ENCODE data around the gene LIN37.
"Not testable (repeated sequence)": the region's sequence is repeated elsewhere in the genome, so short reads cannot be mapped to it uniquely, and the experiment has no call there.

The LIN37 gene

DNA sequence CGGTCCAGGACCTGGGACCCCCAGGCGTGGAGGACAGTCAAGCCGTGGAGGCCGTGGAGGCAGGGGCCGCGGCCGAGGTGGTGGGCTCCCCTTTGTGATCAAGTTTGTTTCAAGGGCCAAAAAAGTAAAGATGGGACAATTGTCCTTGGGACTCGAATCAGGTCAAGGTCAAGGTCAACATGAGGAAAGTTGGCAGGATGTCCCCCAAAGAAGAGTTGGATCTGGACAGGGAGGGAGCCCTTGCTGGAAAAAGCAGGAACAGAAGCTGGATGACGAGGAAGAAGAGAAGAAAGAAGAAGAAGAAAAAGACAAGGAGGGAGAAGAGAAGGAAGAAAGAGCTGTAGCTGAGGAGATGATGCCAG is 28.2 kb upstream of the LIN37 start:
- DNase-seq: no peak

GRCh38 chr19:35720648-35721047 is 27.7 kb upstream of the LIN37 start:
- no peak for DNase-seq

- DNase-seq: no peak
Observed at GRCh38 chr19:35721374-35721773, 27.0 kb upstream of the LIN37 start.

- DNase-seq: no peak
Observed at GRCh38 chr19:35722461-35722860, 25.9 kb upstream of the LIN37 start.

DNA sequence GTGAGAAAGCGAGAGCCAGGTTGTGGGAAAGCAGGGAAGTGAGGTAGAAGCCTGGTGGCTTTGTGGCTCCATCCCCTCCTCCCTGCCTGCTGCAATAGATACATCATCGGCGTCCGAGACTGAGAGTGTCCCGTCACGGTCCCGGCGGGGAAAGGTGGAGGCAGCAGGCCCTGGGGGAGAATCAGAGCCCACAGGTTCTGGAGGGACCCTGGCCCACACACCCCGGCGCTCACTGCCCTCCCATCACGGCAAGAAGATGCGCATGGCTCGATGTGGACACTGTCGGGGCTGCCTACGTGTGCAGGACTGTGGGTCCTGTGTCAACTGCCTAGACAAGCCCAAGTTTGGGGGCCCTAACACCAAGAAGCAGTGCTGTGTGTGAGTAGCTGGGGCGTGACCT is 25.5 kb upstream of the LIN37 start:
- DNase-seq: no peak

GRCh38 chr19:35723671-35724070 is 24.7 kb upstream of the LIN37 start:
- DNase-seq: no peak

DNA sequence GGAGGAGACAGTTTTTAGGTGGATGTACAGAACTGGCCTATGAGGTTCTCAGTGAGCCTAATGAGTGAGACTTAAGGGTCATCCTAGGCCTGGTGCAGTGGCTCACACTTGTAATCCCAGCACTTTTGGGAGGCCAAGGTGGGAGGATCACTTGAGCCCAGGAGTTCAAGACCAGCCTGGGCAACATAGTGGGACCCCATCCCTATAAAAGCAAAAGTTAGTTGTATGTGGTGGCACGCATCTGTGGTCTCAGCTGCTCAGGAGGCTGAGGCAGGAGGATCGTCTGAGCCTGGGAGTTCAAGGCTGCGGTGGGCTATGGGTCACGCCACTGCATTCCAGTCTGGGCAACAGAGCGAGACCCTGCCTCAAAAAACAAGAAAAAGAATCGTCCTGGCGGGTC is 24.2 kb upstream of the LIN37 start:
- DNase-seq: not testable (repeated sequence)

- no peak for DNase-seq
Observed at GRCh38 chr19:35724560-35724959, 23.8 kb upstream of the LIN37 start.

DNA sequence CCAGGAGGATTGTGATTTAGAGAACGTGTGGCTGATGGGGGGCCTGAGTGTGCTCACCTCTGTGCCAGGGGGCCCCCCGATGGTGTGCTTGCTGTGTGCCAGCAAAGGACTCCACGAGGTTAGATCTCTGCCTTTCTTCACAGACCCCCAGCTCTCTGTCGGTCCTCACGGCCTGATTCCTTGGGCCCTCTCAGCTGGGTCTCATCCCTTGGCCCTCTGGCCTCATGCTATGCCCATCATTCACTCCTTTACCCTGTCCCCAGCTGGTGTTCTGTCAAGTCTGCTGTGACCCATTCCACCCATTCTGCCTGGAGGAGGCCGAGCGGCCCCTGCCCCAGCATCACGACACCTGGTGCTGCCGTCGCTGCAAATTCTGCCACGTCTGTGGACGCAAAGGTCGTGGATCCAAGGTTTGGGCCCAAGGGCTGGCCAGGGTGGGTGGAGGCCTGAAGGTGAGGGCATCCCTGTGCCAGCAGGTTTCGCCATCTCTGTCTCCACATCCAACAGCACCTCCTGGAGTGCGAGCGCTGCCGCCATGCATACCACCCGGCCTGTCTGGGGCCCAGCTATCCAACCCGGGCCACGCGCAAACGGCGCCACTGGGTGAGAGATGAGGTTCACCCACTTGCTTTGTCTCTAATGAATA is 23.0 kb upstream of the LIN37 start:
- no peak for DNase-seq

GRCh38 chr19:35727053-35727955 is 21.1 kb upstream of the LIN37 start:
- no peak for DNase-seq

- no peak for DNase-seq
Observed at GRCh38 chr19:35727956-35728706, 20.2 kb upstream of the LIN37 start.

GRCh38 chr19:35729021-35729420 is 19.4 kb upstream of the LIN37 start:
- DNase-seq: no peak

DNA sequence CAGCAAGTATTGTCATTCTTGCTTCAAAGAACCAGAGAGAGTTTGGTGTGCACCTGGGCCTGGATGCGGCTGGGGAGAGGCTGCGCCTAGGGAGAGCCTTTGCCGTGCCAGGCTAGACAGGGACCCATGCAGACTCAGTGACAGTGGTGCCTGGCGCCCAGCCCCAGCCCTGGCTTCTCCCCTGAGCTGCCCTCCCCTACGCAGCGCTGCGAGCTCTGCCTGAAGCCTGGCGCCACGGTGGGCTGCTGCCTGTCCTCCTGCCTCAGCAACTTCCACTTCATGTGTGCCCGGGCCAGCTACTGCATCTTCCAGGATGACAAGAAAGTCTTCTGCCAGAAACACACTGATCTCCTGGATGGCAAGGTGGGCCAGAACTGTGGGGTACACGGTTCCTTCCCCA is 18.6 kb upstream of the LIN37 start:
- no peak for DNase-seq

GRCh38 chr19:35730326-35730725 is 18.1 kb upstream of the LIN37 start:
- no peak for DNase-seq

- DNase-seq: no peak
Observed at GRCh38 chr19:35731353-35731752, 17.0 kb upstream of the LIN37 start.

GRCh38 chr19:35731779-35732405 is 16.5 kb upstream of the LIN37 start:
- DNase-seq: no peak

- no peak for DNase-seq
Observed at GRCh38 chr19:35732540-35733179, 15.7 kb upstream of the LIN37 start.

GRCh38 chr19:35733180-35734125 is 14.9 kb upstream of the LIN37 start:
- DNase-seq: no peak

GRCh38 chr19:35734273-35734672 is 14.1 kb upstream of the LIN37 start:
- DNase-seq: no peak

- no peak for DNase-seq
Observed at GRCh38 chr19:35734889-35735288, 13.5 kb upstream of the LIN37 start.
